PC-3 (cell line): ENCODE results near the gene C2orf74.

Experiments
- CTCF ChIP-seq: fragments of 300-600 bp; sonication (generic); conservative IDR thresholded peaks from 2 replicates; pipeline ENCODE4 v1.5.1; 2017; ENCODE audit warnings: antibody characterized with exemption, low read depth, mild to moderate bottlenecking, low read length
- EZH2 ChIP-seq: fragments of 300-600 bp; sonication (generic); IDR thresholded peaks from one replicate; pipeline ENCODE4 v1.6.1; 2017; ENCODE audit warnings: antibody characterized with exemption, mild to moderate bottlenecking, low read length; ENCODE audit not compliant: unreplicated experiment
- EZH2phosphoT487 ChIP-seq: fragments of 300-600 bp; sonication (generic); IDR thresholded peaks from 2 replicates; pipeline ENCODE4 v1.6.1; 2018; ENCODE audit warnings: mild to moderate bottlenecking, antibody characterized with exemption, low read length, borderline replicate concordance

GRCh38 chr2:61165946-61166345 is 4.0 kb downstream of the C2orf74 start:
- TF ChIP-seq CTCF: no peak
- no peak for TF ChIP-seq EZH2
- TF ChIP-seq EZH2phosphoT487: no peak
